ENCODE results near the gene IFNA21.

IFNA21 gene

GRCh38 chr9:21174671-21175070, 8.2 kb upstream of the IFNA21 start:
- TF ChIP-seq, protein P1, sequence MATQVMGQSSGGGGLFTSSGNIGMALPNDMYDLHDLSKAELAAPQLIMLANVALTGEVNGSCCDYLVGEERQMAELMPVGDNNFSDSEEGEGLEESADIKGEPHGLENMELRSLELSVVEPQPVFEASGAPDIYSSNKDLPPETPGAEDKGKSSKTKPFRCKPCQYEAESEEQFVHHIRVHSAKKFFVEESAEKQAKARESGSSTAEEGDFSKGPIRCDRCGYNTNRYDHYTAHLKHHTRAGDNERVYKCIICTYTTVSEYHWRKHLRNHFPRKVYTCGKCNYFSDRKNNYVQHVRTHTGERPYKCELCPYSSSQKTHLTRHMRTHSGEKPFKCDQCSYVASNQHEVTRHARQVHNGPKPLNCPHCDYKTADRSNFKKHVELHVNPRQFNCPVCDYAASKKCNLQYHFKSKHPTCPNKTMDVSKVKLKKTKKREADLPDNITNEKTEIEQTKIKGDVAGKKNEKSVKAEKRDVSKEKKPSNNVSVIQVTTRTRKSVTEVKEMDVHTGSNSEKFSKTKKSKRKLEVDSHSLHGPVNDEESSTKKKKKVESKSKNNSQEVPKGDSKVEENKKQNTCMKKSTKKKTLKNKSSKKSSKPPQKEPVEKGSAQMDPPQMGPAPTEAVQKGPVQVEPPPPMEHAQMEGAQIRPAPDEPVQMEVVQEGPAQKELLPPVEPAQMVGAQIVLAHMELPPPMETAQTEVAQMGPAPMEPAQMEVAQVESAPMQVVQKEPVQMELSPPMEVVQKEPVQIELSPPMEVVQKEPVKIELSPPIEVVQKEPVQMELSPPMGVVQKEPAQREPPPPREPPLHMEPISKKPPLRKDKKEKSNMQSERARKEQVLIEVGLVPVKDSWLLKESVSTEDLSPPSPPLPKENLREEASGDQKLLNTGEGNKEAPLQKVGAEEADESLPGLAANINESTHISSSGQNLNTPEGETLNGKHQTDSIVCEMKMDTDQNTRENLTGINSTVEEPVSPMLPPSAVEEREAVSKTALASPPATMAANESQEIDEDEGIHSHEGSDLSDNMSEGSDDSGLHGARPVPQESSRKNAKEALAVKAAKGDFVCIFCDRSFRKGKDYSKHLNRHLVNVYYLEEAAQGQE (IDR thresholded peaks at IDR 0.05; ENCODE audit: insufficient read depth in 1 of 2, low read depth in 2 of 2, low read length in 2 of 2) = no peak
- no peak for TF ChIP-seq FOXP2 (optimal IDR thresholded peaks at IDR 0.05; ENCODE audit: borderline replicate concordance, extremely low read depth, extremely low read length, insufficient read depth)
- TF ChIP-seq TAF1 (IDR thresholded peaks at IDR 0.05; ENCODE audit: borderline replicate concordance, insufficient read depth, low read length) = no peak
- no peak for TF ChIP-seq POLR2AphosphoS5 (IDR thresholded peaks at IDR 0.05; ENCODE audit: low read depth, low read length)
- TF ChIP-seq SIN3A (IDR thresholded peaks at IDR 0.05; ENCODE audit: borderline replicate concordance, insufficient read depth, low read length) = no peak

- TF ChIP-seq TAF1 (IDR thresholded peaks at IDR 0.05; ENCODE audit: borderline replicate concordance, insufficient read depth, low read length) (no peak), FOXP2 (optimal IDR thresholded peaks at IDR 0.05; ENCODE audit: borderline replicate concordance, extremely low read depth, extremely low read length, insufficient read depth) (no peak), SIN3A (IDR thresholded peaks at IDR 0.05; ENCODE audit: borderline replicate concordance, insufficient read depth, low read length) (no peak), POLR2AphosphoS5 (IDR thresholded peaks at IDR 0.05; ENCODE audit: low read depth, low read length) (no peak)
- TF ChIP-seq, protein P1 (IDR thresholded peaks at IDR 0.05; ENCODE audit: insufficient read depth in 1 of 2, low read depth in 2 of 2, low read length in 2 of 2) = no peak
Observed at GRCh38 chr9:21172156-21172555, 5.7 kb upstream of the IFNA21 start.

DNA sequence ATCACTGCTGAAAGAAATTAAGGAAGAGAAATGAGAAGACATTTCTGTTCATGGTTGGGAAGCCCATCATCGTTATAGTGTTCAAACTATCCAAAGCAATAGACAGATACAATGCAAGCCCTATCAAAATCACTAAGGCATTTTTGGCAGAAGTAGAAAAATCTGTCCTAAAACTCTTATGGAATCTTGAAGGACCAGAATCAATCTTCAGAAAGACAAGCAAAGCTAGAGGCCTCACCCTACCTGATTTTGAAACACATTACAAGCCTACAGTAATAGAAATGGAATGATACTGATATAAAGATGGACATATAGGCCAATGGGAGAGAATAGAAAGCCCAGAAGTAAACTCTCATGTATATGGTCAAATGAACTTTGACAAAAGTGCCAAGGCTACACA, 4.9 kb upstream of the IFNA21 start:
- TF ChIP-seq, protein P1 (IDR thresholded peaks at IDR 0.05; ENCODE audit: insufficient read depth in 1 of 2, low read depth in 2 of 2, low read length in 2 of 2) = no peak
- TF ChIP-seq TAF1 (IDR thresholded peaks at IDR 0.05; ENCODE audit: borderline replicate concordance, insufficient read depth, low read length) (no peak), POLR2AphosphoS5 (IDR thresholded peaks at IDR 0.05; ENCODE audit: low read depth, low read length) (no peak), FOXP2 (optimal IDR thresholded peaks at IDR 0.05; ENCODE audit: borderline replicate concordance, extremely low read depth, extremely low read length, insufficient read depth) (no peak), SIN3A (IDR thresholded peaks at IDR 0.05; ENCODE audit: borderline replicate concordance, insufficient read depth, low read length) (no peak)

DNA sequence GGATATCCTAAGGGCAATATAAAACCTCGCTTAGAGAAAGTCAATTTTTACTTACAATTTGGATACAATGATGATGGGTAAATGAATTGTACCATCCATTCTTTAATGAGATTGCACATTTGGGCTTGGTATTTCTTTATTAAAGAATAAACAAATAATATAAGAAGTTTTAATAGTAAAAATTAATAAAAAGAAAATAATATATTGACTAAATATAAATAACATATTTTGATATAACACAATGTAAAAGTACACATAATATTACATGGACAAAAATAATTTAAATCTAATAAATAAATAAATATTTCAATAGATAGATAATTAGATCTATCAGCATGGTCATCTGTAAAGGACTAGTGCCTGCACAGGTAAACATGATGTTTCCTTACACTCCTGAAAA, 944 bp downstream of the IFNA21 start:
- TF ChIP-seq SIN3A (IDR thresholded peaks at IDR 0.05; ENCODE audit: borderline replicate concordance, insufficient read depth, low read length) = no peak
- no peak for TF ChIP-seq FOXP2 (optimal IDR thresholded peaks at IDR 0.05; ENCODE audit: borderline replicate concordance, extremely low read depth, extremely low read length, insufficient read depth)
- TF ChIP-seq, protein P1 (IDR thresholded peaks at IDR 0.05; ENCODE audit: insufficient read depth in 1 of 2, low read depth in 2 of 2, low read length in 2 of 2) = no peak

DNA sequence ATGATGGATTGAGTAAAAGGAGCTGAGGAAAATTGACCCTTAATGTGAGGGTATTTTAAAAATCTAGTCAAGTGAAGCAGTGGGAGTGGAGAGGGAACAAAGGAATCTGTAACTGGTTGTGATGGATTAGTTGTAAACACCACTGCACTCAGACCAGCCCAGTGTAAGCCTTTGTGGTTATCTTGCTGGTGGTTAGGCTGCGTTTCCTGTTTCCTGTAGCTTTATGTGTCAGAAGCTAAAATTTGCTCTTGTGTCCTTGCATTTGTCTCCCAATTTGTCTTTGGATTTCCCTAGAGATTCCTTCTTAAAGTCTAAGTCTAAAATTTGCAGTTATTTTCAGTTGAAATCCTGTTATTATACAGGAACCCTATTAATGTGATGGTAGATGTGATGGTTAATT, 6.3 kb downstream of the IFNA21 start:
- TF ChIP-seq, protein P1 (IDR thresholded peaks at IDR 0.05; ENCODE audit: insufficient read depth in 1 of 2, low read depth in 2 of 2, low read length in 2 of 2) = no peak
- TF ChIP-seq TAF1 (IDR thresholded peaks at IDR 0.05; ENCODE audit: borderline replicate concordance, insufficient read depth, low read length) = no peak
- no peak for TF ChIP-seq FOXP2 (optimal IDR thresholded peaks at IDR 0.05; ENCODE audit: borderline replicate concordance, extremely low read depth, extremely low read length, insufficient read depth)
- TF ChIP-seq SIN3A (IDR thresholded peaks at IDR 0.05; ENCODE audit: borderline replicate concordance, insufficient read depth, low read length) = no peak
- no peak for TF ChIP-seq POLR2AphosphoS5 (IDR thresholded peaks at IDR 0.05; ENCODE audit: low read depth, low read length)
